Measurements from ENCODE around the gene ITGA1. TPM values are rescaled to one million over a fixed set of nuclear protein-coding genes. Genes with fewer than 3 reads are reported as not detected.

The ITGA1 gene
- total and polyA plus RNA-seq, 2 donors (not counting 1 experiment from before 2014, with no cell fraction given): 12.6 to 115 TPM

DNA sequence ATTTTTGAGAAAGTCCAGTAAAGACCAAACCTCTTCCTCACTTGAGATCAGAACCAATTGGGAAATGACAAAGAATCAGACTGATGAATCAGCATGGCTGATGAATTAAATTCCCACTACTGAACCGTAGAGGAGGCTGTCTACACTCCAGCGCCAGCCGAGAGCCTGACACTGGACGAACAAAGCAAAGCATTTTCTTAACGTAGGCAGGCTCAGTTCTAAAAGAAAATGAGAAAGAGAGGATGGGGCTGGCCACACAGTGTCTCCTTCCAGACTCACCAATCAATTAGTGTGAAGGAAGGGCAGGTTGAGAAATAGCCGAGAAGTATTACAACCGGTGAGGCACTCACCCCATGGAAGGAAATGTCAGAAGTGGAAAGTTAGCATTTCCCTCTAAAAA is 49.4 kb downstream of the ITGA1 start:
- Histone ChIP-seq H3K4me1 (ENCODE audit: control insufficient read depth, extremely low read depth, insufficient read depth, low read length) (peaks cover 9% of the 10 kb centered on the region), H3K9me3 (ENCODE audit: control insufficient read depth, insufficient read depth, low read depth, low read length) (no peaks in the 10 kb centered on the region), H4K20me1 (ENCODE audit: control insufficient read depth, extremely low read depth, insufficient read depth, low read length) (no peaks in the 10 kb centered on the region), H3K4me3 (replicated peaks in 1 of 4; ENCODE audit: control extremely low read depth in 1 of 4, insufficient read depth in 1 of 4, low read depth in 3 of 4, low read length in 4 of 4) (peak overlapping the region in 1 of 4 experiments; percentile 13), H3K79me2 (ENCODE audit: control insufficient read depth, insufficient read depth, low read length) (no peaks in the 10 kb centered on the region), H3K27ac (ENCODE audit: insufficient read depth, low read length) (peak overlapping the region; percentile 84), H3K9ac (ENCODE audit: insufficient read depth, low read length) (peak overlapping the region; percentile 29), H3K27me3 (ENCODE audit: control insufficient read depth, insufficient read depth, low read length) (no peaks in the 10 kb centered on the region), H3K4me2 (ENCODE audit: extremely low read depth, insufficient read depth, low read length) (peak overlapping the region; percentile 83), H3K36me3 (ENCODE audit: control insufficient read depth, insufficient read depth, low read length) (no peaks in the 10 kb centered on the region), H2AFZ (ENCODE audit: low read length) (peak overlapping the region; percentile 34)
- no peak for TF ChIP-seq EZH2 (IDR thresholded peaks at IDR 0.05; ENCODE audit: low read length, missing control alignments)
- TF ChIP-seq, protein P1, sequence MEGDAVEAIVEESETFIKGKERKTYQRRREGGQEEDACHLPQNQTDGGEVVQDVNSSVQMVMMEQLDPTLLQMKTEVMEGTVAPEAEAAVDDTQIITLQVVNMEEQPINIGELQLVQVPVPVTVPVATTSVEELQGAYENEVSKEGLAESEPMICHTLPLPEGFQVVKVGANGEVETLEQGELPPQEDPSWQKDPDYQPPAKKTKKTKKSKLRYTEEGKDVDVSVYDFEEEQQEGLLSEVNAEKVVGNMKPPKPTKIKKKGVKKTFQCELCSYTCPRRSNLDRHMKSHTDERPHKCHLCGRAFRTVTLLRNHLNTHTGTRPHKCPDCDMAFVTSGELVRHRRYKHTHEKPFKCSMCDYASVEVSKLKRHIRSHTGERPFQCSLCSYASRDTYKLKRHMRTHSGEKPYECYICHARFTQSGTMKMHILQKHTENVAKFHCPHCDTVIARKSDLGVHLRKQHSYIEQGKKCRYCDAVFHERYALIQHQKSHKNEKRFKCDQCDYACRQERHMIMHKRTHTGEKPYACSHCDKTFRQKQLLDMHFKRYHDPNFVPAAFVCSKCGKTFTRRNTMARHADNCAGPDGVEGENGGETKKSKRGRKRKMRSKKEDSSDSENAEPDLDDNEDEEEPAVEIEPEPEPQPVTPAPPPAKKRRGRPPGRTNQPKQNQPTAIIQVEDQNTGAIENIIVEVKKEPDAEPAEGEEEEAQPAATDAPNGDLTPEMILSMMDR (conservative IDR thresholded peaks at IDR 0.05 in 1 of 2, IDR thresholded peaks at IDR 0.05 in 1 of 2; ENCODE audit: low read depth in 1 of 2, low read length in 2 of 2): peak in 1 of 2 donors; percentile 9
- peak; percentile 52 to 75 for DNase-seq (ENCODE audit: low read depth in 2 of 2)

DNA sequence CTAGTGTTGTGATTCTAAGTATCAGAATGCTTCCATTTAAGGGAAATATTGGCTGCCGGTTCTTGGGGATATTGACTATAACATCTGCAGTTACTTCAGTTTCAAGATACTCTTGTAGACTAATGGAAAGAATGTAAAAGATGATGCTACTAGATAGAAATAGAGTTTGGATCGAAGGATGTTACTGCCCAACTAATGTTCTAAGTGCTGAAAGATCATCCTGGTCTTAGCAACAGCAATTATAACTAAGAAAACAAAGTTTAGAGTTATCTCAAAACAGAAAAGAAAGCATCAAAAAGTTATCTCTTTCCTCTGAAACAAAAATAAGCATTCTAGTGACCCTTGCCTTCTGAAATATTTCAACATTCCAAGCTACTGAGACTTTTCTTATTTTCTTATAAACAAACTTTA is 49.9 kb downstream of the ITGA1 start:
- Histone ChIP-seq H3K36me3 (ENCODE audit: control insufficient read depth, insufficient read depth, low read length) (no peaks in the 10 kb centered on the region), H3K27me3 (ENCODE audit: control insufficient read depth, insufficient read depth, low read length) (no peaks in the 10 kb centered on the region), H3K27ac (ENCODE audit: insufficient read depth, low read length) (peak overlapping the region; percentile 84), H3K9ac (ENCODE audit: insufficient read depth, low read length) (no peak overlapping the region), H2AFZ (ENCODE audit: low read length) (no peak overlapping the region), H3K4me1 (ENCODE audit: control insufficient read depth, extremely low read depth, insufficient read depth, low read length) (peaks cover 9% of the 10 kb centered on the region), H4K20me1 (ENCODE audit: control insufficient read depth, extremely low read depth, insufficient read depth, low read length) (no peaks in the 10 kb centered on the region), H3K4me2 (ENCODE audit: extremely low read depth, insufficient read depth, low read length) (peak overlapping the region; percentile 83), H3K9me3 (ENCODE audit: control insufficient read depth, insufficient read depth, low read depth, low read length) (no peaks in the 10 kb centered on the region), H3K4me3 (replicated peaks in 1 of 4; ENCODE audit: control extremely low read depth in 1 of 4, insufficient read depth in 1 of 4, low read depth in 3 of 4, low read length in 4 of 4) (peak overlapping the region in 1 of 4 experiments; percentile 13), H3K79me2 (ENCODE audit: control insufficient read depth, insufficient read depth, low read length) (no peaks in the 10 kb centered on the region)
- TF ChIP-seq, protein P1 (conservative IDR thresholded peaks at IDR 0.05 in 1 of 2, IDR thresholded peaks at IDR 0.05 in 1 of 2; ENCODE audit: low read depth in 1 of 2, low read length in 2 of 2): no peak
- no peak for TF ChIP-seq EZH2 (IDR thresholded peaks at IDR 0.05; ENCODE audit: low read length, missing control alignments)
- DNase-seq (ENCODE audit: low read depth in 2 of 2): peak; percentile 56 to 65

DNA sequence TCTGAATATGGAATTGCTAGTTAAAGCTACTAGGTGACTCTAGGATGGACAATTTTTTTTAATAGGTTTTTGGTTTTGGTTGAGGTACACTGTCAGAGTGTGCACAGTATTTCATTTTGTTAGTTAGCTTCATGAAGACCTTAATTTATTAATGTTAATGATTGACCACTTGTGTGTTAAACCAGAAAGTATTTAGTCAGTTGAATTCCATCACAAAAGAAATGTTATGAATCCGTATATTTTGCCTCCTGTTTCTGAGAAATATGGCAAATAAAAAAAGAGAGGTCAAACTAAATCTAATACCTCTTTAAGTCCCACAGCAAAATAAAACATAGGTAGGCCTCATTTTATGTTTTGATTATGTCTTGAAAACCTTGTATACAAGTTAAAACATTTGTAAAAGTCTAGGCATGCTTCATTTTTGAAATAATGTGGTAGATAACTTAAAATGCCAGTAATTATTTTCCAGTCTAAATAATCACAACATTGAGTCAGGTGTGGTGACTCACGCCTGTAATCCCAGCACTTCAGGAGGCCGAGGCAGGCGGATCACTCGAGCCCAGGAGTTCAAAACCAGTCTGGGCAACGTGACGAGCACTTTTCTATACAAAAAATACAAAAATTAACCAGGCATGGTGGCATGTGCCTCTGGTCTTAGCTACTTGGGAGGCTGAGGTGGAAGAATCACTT is 50.8 kb downstream of the ITGA1 start:
- no peaks in the 10 kb centered on the region for H3K9me3 ChIP-seq (ENCODE audit: control insufficient read depth, insufficient read depth, low read depth, low read length)
- no peaks in the 10 kb centered on the region for H3K27me3 ChIP-seq (ENCODE audit: control insufficient read depth, insufficient read depth, low read length)
- no peaks in the 10 kb centered on the region for H3K79me2 ChIP-seq (ENCODE audit: control insufficient read depth, insufficient read depth, low read length)
- H3K9ac ChIP-seq (ENCODE audit: insufficient read depth, low read length): no peak overlapping the region
- no peak overlapping the region for H2AFZ ChIP-seq (ENCODE audit: low read length)
- H3K36me3 ChIP-seq (ENCODE audit: control insufficient read depth, insufficient read depth, low read length): no peaks in the 10 kb centered on the region
- H3K4me1 ChIP-seq (ENCODE audit: control insufficient read depth, extremely low read depth, insufficient read depth, low read length): peaks cover 9% of the 10 kb centered on the region
- no peaks in the 10 kb centered on the region for H4K20me1 ChIP-seq (ENCODE audit: control insufficient read depth, extremely low read depth, insufficient read depth, low read length)
- no peak overlapping the region for H3K4me3 ChIP-seq (replicated peaks in 1 of 4; ENCODE audit: control extremely low read depth in 1 of 4, insufficient read depth in 1 of 4, low read depth in 3 of 4, low read length in 4 of 4)
- peak in 1 of 2 donors; percentile 71 for DNase-seq (ENCODE audit: low read depth in 2 of 2)
- H3K27ac ChIP-seq (ENCODE audit: insufficient read depth, low read length): peak overlapping the region; percentile 28
- H3K4me2 ChIP-seq (ENCODE audit: extremely low read depth, insufficient read depth, low read length): peak overlapping the region; percentile 54
- no peak for TF ChIP-seq EZH2 (IDR thresholded peaks at IDR 0.05; ENCODE audit: low read length, missing control alignments)
- TF ChIP-seq, protein P1 (conservative IDR thresholded peaks at IDR 0.05 in 1 of 2, IDR thresholded peaks at IDR 0.05 in 1 of 2; ENCODE audit: low read depth in 1 of 2, low read length in 2 of 2): no peak
